Panc1 (cell line): ENCODE data around the gene ABTB2.

ENCODE experiments used
- POLR2AphosphoS5 ChIP-seq: IDR thresholded peaks from 2 replicates; pipeline ENCODE4 v1.6.1; 2012; ENCODE audit warnings: mild to moderate bottlenecking, low read depth, low read length, moderate library complexity
- SIN3A ChIP-seq: IDR thresholded peaks from 2 replicates; pipeline ENCODE4 v1.6.1; 2012; ENCODE audit warnings: low read depth, mild to moderate bottlenecking, low read length, moderate library complexity, borderline replicate concordance; ENCODE audit not compliant: insufficient read depth
- TCF7L2 ChIP-seq: IDR thresholded peaks from 2 replicates; pipeline ENCODE4 v1.6.1; 2011; ENCODE audit warnings: mild to moderate bottlenecking, low read depth, low read length, inconsistent platforms
- TF ChIP-seq, protein P1 (sequence below): fragments of 450-650 bp; IDR thresholded peaks from 2 replicates; pipeline ENCODE4 v1.5.1; 2017; ENCODE audit warnings: mild to moderate bottlenecking
- TF ChIP-seq, protein P2 (sequence below), 2 experiments: IDR thresholded peaks; 2 replicates each; pipeline ENCODE4 v1.6.1; 2011 to 2012; ENCODE audit warnings: low read depth in 2 of 2, control low read depth in 1 of 2, low read length in 1 of 2, mild to moderate bottlenecking in 1 of 2, moderate library complexity in 1 of 2; ENCODE audit not compliant: insufficient read depth in 1 of 2

DNA sequence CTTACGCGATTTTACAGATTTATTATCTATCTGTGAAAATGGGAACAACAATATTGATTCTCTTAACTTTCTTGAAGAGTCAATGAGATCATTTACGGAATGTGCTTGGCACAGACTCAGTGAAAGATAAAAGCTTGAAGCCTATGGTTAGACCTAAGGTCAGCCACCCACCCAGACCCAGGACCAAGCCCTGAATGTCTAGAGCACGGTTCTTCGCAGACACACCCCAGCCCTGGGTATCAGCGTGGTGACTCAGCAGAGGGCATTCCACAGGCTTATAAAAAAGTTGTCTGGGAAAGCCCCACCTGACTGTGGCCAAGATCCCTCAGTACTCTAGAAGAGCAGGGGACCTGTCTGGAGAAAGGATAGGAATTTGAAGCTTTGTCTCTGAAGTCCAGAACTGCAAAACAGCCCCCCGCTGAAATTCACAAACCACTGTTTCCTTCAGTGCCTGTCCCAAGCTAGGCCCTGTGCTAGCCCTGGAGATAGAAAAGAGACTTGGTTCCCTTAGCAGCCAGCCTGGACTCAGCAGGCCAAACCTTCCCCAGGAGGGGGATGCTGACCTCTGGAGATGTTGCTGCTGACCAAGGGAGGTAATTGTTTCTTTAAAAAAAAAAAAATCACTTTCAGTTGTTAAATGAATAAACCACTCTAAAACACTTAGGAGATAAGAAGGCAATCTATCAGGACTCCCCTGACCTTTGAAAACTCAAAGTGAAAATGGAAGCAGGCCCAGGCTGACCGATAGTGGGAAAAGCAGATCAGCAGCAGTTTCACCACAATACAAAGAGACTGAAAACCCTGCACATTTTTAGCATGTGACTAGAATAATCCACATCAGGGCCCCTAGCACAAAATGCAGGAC, 114.0 kb downstream of the ABTB2 start:
- TF ChIP-seq, protein P1, sequence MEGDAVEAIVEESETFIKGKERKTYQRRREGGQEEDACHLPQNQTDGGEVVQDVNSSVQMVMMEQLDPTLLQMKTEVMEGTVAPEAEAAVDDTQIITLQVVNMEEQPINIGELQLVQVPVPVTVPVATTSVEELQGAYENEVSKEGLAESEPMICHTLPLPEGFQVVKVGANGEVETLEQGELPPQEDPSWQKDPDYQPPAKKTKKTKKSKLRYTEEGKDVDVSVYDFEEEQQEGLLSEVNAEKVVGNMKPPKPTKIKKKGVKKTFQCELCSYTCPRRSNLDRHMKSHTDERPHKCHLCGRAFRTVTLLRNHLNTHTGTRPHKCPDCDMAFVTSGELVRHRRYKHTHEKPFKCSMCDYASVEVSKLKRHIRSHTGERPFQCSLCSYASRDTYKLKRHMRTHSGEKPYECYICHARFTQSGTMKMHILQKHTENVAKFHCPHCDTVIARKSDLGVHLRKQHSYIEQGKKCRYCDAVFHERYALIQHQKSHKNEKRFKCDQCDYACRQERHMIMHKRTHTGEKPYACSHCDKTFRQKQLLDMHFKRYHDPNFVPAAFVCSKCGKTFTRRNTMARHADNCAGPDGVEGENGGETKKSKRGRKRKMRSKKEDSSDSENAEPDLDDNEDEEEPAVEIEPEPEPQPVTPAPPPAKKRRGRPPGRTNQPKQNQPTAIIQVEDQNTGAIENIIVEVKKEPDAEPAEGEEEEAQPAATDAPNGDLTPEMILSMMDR = no peak
- TF ChIP-seq POLR2AphosphoS5 = no peak
- TF ChIP-seq, protein P2, sequence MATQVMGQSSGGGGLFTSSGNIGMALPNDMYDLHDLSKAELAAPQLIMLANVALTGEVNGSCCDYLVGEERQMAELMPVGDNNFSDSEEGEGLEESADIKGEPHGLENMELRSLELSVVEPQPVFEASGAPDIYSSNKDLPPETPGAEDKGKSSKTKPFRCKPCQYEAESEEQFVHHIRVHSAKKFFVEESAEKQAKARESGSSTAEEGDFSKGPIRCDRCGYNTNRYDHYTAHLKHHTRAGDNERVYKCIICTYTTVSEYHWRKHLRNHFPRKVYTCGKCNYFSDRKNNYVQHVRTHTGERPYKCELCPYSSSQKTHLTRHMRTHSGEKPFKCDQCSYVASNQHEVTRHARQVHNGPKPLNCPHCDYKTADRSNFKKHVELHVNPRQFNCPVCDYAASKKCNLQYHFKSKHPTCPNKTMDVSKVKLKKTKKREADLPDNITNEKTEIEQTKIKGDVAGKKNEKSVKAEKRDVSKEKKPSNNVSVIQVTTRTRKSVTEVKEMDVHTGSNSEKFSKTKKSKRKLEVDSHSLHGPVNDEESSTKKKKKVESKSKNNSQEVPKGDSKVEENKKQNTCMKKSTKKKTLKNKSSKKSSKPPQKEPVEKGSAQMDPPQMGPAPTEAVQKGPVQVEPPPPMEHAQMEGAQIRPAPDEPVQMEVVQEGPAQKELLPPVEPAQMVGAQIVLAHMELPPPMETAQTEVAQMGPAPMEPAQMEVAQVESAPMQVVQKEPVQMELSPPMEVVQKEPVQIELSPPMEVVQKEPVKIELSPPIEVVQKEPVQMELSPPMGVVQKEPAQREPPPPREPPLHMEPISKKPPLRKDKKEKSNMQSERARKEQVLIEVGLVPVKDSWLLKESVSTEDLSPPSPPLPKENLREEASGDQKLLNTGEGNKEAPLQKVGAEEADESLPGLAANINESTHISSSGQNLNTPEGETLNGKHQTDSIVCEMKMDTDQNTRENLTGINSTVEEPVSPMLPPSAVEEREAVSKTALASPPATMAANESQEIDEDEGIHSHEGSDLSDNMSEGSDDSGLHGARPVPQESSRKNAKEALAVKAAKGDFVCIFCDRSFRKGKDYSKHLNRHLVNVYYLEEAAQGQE (IDR thresholded peaks at IDR 0.05; ENCODE audit: insufficient read depth in 1 of 2, low read depth in 2 of 2, low read length in 1 of 2) = no peak
- no peak for TF ChIP-seq SIN3A
- TF ChIP-seq TCF7L2 = no peak
